Umbilical cord (tissue), 2 donors: ENCODE measurements around the gene HSDL2. TPM values are rescaled to one million over a fixed set of nuclear protein-coding genes. Genes with fewer than 3 reads are reported as not detected.
A peak's percentile ranks its signal among the peaks of the same experiment; 100 is the strongest.
"Not testable (repeated sequence)": the region's sequence is repeated elsewhere in the genome, so short reads cannot be mapped to it uniquely, and the experiment has no call there.

Source experiments
- DNase-seq: peaks from one replicate; pipeline ENCODE4 v3.0.0-alpha.2; 2015; ENCODE audit warnings: low spot score
- total RNA-seq: library from RNA; depleted of rRNA; stranded (reverse); fragments of >200 nt; gene quantifications from one replicate; pipeline ENCODE4 v1.2.3, GENCODE V29; 2014; ENCODE audit warnings: low replicate concordance; ENCODE audit not compliant: insufficient read depth

HSDL2 gene
- total RNA-seq, 1 donor from 2014 or later = 18.3 TPM

DNA sequence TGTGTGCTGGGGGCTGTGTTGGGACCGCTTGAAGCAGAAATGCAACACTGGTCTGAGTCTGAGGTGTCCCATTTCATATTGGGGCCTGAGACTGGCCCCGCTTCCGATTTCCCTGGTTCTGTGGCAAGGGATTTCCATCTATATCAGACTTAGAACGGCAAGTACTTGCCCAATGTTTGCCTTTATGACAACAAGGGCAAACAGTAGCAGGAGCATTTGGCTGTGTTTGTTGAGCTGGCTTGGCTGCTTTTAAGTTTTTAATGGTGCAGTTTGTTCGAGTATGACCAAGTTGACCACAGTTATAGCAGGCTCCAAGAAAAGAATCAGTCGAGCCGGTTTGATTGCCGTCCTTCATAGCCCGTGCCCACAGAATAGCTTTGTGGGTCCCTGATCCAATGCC, 17.0 kb downstream of the HSDL2 start:
- DNase-seq = no peak

DNA sequence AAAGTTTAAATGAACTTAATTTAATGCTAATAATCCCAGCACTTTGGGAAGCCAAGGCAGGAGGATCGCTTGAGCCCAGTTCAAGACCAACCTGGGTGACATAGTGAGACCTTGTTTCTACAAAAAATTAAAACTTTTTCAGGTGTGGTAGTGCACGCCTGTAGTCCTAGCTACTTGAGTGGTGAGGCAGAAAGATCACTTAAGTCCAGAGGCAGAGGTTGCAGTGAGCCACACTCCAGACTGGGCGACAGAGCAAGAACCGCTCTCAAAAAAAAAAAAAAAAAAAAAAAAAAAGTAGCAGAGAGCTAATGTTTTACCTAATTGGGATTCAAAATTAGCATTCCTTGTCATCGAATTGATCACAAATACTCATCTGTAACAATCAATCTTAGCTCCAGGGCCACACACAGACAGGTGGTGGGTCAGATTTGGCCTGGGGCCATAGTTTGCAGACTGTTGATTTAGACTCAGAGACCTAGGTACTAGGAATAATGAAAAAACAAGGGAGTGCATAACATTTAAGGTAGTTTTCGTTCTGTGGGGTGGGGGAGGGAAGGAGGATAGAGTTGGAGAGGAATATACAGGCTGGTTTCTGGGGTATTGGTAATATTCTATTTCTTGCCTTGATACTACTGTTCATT, 21.4 kb downstream of the HSDL2 start:
- DNase-seq = no peak

DNA sequence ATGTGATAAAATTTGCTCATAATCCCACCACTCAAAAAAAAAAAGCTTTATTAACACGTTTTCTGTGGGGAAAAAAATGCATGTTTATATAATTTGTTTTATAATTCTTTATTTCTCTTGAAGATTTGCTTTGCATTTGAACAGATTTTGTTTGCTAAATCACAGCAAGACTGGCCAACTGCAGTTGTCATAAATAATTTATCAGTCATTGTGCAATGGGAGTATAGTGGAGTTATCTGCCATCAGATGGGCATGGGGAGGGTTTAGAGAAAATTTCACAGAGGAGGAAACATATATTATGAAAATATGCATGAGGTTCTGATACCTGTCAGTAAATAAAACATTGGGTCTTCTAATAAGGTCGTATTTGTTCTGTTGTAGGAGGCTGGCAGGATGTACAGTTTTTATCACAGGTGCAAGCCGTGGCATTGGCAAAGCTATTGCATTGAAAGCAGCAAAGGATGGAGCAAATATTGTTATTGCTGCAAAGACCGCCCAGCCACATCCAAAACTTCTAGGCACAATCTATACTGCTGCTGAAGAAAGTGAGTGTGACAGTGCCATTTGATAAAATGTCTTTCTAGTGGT, 23.8 kb downstream of the HSDL2 start:
- no peak for DNase-seq

DNA sequence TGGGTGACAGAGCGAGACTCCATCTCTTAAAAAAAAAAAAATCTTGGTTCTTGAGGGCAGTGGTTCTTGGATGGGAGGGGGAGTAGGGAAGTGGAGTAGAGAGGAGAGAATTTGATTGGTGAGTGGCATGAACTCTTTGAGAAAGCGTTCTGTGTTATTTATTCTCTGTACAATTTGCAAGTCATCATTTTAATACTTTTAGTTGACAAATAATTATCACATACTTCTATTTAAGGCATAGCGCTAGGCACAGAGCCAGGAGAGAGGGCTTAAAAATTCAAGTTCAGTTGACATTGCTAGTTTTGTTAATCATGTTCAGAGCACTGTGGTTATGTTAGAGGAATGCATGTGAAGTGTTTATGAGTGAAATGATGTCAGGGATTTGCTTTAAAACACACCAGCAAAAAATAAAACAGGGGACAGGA, 24.6 kb downstream of the HSDL2 start:
- DNase-seq = no peak

DNA sequence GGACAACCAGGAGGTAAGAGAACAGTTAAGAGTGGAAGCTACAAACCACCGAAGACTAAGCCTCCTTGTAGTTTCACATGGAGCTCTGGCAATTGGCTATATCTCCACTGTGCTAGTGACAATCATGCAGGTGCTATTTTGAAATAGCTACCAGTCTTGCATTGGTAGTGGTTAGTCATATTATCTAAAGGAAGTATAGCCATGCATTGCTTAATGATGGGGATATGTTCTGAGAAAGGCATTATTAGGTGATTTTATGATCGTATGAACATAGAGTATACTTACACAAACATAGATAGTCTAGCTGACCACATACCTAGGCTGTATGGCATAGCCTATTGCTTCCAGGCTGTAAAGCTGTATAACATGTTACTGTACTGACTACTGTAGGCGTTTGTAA, 28.4 kb downstream of the HSDL2 start:
- DNase-seq = no peak

DNA sequence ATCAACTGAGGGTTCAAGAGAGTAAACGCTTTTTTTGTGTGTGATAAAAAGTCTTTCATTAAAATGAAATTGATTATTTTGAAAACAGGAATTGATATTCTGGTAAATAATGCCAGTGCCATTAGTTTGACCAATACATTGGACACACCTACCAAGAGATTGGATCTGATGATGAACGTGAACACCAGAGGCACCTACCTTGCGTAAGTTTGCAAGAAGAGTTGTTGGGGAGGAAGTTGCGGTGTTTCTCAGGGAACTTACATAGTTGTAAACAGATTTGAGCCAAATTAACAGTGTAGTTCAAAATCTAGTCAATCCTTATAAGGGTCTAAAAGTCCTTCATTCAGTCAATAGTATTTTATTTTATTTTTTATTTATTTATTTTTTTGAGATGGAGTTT, 28.9 kb downstream of the HSDL2 start:
- DNase-seq = no peak

DNA sequence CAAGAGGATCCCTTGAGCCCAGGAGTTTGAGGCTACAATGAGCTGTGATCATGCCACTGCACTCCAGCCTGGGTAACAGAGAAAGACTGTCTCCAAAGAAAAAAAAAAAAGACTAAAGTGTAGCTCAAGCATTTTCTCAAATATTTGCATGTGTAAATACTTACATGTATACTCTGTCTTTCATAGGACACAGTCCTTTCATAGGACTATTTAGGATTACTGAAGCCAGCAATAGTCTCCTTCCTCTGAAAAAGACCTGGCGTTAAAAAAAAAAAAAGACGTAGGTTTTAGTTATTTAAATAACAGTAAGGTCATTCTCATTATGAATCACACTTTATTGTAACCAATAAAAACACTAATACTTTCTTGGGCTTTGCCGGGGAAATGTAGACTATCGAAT, 29.9 kb downstream of the HSDL2 start:
- no peak for DNase-seq

DNA sequence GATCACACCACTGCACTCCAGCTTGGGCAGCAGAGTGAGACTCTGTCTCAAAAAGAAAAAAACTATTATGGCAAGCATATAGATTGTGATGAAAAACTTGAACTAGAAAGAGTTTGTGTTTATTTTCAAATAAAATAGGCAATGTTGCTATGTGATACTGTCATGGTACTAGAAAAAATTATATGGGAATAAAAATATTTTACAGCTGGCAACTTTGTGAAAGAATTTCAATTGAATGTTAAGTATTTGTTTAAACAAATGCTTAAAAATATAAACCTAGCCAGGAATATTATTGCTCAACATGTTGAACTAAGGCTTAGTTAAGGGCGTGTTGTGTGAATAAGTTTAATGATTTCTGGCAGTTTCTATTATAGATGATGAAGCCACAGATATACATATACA, 31.7 kb downstream of the HSDL2 start:
- DNase-seq = no peak

DNA sequence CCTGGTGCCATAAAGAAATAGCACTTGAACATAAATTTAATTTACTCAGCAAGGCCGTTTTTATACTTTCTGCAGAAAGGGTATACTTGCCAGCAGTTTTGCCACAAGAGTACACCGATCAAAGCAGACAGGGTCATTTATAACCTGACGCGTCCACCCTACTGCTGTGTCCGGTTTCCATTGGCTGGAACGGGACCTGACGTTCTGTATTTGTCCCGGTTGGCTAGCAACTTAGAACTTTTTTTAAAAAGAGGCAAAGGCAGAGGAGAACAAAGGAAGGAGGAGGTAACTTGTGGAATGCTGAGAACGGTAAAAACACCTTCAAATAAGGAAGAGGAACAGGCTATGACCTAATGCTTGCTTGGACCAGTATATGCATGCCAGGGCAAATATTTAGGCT, 33.8 kb downstream of the HSDL2 start:
- not testable (repeated sequence) for DNase-seq

DNA sequence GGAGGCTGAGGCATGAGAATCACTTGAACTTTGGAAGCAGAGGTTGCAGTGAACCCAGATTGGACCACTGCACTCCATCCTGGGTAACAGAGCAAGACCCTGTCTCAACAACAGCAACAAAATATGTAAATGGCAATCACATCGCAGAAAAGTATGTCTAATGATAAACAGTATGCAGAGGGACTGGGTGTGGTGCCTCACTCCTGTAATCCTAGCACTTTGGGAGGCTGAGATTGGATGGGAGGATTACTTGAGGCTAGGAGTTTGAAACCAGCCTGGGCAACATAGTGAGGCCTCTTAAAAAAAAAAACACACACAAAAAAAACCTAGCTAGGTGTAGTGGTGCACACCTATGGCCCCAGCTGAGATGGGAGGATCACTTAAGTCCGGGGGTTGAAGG, 40.3 kb downstream of the HSDL2 start:
- DNase-seq = no peak

DNA sequence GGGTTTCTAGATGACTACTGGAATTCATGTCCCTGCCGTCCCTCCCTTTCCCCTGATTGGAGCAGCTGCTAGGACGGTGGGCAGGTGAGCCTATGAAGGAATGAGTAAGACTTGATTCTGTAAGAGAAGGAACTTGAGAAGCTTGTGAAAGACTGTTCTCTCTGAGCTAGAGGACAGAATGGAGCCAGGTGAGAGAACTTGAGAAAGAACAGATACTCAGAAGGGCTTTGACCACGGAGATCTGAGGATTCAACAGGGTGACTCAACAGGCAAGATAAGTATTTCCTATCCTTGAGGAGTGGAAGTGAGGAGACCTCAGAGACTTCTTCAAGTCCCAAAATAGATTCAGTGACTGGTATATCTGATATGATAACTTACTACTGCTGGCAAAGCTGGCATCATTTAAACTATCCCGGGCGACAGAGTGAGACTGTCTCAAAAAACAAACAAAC, 41.9 kb downstream of the HSDL2 start:
- peak; percentile 8 for DNase-seq

DNA sequence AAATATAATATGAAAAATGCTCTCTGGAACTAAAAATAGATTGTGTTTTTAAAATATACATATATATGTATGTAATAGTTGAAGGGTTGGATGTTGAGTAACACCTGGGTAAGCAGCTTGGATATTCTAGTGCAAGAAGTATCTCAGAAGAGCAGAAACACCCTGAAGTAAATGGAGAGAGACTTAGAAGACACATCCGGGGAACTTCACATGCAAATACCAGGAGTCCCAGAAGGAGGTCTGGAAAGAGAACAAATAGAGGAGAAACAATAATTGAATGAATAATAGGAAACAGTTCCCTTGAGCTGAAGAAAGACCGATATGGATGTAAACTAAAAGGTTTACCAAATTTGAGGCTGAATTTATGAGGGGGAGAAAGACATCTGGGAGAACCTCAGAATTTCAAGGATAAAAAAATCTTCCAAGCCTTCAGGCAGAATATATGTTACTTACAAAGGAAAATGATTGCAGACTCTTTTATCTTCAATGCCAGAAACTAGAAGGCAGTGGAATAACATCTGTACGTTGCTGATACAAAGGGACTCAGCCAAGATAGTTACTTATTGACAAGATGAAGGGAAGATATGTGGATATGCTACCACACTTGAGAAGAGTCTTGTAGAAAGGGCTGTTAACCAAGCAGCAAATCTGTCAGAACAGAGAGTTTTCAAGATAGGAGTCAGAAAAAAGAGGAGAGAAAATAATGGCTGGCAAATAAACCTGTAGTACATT, 42.7 kb downstream of the HSDL2 start:
- DNase-seq = no peak

DNA sequence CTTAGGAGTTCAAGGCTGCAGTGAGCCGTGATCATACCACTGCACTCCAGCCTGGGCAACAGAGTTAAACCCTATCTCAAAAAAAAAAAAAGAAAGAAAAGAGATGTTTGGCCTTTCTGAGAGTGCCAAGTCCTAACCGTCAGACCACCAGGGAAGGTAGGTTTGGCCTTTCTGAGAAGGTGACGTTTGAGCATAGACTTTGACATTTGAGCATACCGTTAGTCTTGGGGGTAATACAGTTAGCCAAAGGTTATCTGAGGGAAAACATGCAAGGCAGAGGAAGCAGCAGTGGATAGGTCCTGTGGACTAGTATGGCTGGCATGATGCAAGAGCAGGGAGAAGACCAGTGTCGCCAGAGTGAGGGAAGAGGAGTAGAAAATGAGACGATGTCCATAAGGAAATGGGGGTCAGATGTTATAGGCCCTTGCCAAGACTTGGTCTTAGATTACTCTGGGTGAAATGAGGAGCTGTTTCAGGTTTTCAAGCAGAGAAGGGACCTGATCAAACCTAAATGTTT, 50.2 kb downstream of the HSDL2 start:
- no peak for DNase-seq

DNA sequence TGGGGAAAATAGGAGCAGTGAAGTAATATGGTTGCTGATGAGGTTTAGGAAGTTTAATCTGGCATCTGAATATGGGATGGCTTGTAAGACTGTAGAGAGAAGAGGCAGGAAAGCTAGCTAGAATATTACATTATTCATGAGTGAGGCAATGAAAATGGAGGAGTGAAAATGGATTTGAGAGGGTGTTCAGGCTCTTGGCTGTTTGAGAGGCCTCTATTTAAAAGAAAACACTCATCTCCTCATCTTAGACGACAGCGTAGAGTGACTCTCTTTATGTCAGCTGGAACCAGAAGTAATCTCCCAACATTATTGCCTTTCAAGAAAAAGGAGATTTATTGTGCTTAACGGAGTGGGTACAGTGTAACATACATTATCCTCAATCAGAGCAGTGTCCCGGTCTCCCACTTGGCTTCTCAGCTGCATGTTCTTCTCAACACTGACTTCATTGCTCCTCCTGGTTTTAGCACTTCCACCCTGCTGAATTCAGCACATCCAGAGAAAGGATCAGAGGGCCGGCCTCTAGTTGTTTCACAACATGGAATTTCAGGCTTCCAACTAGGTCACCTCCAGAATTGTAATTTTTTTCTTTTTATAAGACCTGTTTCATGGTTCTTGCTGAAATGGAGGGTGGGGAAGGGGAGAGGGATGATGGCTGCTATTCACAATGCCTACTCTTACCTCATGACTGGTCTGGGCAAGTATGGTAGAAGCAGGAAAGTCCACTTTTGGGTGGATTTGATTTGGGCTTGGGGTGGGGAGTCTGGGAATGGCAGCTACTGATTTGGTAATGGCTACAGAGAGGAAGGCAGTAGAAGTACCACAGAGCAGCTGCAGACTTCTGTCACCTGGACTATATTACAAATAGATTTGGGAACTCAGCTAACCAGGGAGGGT, 53.8 kb downstream of the HSDL2 start:
- no peak for DNase-seq

DNA sequence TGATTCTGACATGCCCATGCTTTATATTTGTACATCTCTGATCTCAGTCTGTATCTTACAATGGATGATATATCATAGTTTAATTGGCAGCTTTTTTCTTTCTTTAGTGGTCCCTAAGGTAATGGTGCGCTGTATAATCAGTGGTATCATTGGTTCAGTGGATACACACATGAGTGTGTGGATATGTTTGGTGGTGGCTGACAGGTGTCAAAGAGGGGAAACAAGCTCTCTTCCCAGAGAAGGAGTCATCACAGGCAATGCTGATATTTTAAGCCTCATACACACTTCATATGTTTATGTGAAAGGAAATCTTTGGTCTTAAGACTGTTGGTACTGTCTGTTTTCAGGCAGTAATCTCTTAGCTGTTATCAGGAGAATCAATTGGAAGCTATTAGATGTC, 54.6 kb downstream of the HSDL2 start:
- no peak for DNase-seq

DNA sequence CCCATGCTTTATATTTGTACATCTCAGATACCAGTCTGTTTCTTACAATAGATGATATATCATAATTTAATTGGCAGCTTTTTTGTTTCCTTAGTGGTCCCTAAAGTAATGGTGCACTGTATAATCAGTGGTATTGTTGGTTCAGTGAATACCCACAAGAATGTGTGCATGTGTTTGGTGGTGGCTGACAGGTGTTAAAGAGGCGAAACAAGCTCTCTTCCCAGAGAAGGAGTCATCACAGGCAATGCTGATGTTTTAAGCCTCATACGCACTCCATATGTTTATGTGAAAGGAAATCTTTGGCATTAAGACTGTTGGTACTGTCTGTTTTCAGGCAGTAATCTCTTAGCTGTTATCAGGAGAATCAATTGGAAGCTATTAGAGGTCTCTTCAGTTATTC, 57.5 kb downstream of the HSDL2 start:
- DNase-seq = no peak

DNA sequence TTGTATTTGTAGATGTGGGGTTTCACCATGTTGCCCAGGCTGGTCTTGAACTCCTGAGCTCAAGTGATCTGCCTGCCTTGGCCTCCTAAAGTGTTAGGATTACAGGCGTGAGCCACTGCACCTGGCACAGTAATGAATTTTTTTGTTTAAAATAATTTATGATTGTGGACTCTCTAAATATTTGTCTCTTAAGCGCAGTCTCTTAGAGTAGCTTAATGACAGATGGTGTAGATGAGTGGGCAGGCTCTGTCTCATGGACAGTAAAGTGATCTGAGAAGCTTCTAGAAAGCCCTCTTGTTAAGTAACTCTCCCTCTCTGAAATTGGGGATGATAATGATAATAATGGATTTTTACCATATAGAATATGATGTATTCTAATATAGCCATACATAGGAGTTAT, 59.3 kb downstream of the HSDL2 start:
- no peak for DNase-seq

DNA sequence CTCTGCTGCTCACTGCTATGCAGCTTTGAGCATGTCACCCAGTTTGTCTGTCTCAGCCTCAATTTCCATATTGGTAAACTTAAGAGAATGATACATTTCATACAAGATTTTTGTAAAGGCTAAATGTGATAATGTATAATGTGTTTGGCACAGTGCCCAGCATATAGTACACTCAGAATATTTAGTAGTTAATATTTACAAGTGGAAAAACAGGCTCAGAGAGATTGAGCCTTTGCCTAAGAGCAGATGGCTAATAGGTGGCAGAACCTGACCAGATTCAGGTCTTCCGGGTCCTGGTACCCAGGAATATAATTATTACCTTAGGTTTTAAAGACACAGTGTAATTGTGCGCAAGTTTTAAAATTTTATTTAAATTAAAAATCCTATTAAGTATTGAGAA, 59.9 kb downstream of the HSDL2 start:
- DNase-seq = no peak

DNA sequence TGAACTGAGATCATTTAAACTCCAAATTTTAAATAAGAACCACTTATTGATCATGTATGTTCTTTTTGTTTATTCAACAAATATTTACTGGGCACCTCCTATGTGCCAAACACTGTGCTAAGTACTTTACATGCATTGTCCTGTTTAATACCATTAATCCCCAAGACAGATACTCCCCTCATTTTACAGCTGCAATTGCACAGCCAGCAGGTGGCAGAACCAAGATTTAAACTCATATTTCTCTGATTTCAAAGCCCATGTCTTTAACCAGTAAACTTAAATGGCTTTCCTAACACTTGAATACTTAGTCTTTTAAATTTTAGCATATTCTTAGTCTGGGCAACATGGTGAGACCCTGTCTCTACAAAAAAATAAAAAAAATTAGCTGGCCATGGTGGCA, 63.3 kb downstream of the HSDL2 start:
- DNase-seq = no peak

DNA sequence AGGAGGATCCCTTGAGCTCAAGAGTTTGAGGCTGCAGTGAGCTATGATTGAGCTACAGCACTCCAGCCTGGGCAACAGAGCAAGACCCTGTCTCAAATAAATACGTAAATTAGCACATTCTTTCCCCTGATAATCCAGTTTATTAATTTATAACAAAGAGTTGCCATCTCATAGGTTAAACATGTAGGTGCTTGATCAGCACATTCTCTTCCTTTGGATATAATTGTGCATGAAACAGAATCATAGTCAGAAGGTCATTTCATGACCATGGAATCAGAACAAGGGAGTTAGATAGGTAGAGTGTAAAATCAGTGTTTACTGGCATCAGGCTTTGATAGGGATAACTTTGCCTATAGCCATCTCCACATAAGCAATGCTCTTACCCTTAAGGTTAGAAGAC, 63.7 kb downstream of the HSDL2 start:
- DNase-seq = no peak

DNA sequence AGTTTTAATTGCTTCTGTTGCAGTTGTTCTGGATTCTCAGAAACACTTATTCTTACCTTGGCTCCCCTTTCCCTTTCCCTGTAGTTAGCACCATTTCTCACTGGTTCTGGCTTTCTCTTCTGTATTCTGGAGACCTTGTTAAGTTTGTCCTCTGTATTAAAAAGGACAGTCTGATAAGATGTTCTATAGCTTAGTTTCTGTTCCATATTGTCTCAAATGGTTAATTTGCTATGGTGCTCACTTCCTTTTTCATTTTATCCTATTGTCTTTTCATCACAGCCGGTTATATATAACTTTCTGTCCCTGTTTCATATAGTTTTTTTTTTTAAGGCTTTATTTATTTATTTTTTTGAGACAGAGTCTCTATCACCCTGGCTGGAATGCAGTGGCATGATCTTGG, 65.3 kb downstream of the HSDL2 start:
- DNase-seq = no peak

DNA sequence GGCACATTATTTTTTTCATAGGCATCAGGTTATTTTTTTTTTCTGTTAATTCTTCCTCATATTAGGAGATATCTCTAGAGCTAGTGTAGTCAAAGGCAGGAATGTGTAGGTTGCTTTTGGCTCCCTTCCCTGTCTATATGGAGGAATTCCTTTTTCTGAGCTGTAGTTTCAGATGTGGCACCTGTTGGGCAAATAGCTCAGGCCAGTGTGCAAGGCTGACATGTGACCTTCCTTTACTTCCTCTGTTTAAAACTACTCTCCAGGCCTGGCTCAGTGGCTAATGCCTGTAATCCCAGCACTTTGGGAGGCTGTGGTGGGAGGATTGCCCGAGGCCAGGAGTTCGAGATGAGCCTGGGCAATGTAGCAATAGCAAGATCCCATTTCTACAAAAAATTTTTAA, 66.2 kb downstream of the HSDL2 start:
- peak; percentile 9 for DNase-seq
